GM18526 (cell line): ENCODE data around the gene ITGB6.

Experiments used
- POLR2A ChIP-seq: IDR thresholded peaks from 3 replicates; pipeline ENCODE4 v1.6.1; 2011; ENCODE audit not compliant: insufficient read length; ENCODE audit errors: extremely low read depth

The ITGB6 gene

DNA sequence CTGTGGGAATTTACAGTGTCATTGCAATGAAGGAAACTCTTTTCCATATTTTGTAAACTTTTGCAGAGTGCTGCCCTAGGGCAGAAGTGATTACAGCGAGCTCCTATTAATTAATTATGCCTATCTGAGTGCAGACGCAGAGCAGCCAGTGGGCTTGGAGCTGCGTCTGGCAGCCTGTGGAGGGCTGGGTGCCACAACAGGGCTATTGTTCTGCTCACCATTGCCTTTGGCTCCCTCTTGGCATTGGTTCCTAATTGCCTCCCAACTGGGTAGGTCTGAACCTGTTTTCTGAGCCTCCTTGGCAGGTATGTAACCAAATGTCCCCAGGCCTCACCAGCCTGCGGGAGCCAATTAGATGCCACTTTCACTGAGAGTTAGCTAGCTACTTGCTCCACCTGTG is 25.6 kb upstream of the ITGB6 start:
- TF ChIP-seq POLR2A: no peak

DNA sequence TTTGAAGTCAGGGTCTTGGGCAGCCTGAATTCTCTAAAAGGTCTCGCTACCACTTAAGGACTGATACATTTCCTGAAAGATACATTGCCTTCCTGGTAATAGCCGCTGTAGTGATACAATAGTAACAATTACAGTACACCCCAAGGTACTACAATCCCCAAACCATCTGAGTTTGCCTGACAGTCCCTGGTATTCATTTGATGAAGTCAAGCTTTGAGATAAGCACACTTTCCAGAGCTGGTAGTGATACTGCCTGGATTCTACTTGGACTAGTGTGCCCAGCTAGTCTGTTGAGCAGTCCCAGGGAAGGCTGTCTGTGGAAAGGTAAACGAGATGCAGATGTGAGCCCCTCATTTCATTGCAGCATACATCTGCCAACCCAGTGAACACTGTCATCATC is 24.4 kb upstream of the ITGB6 start:
- TF ChIP-seq POLR2A: no peak

DNA sequence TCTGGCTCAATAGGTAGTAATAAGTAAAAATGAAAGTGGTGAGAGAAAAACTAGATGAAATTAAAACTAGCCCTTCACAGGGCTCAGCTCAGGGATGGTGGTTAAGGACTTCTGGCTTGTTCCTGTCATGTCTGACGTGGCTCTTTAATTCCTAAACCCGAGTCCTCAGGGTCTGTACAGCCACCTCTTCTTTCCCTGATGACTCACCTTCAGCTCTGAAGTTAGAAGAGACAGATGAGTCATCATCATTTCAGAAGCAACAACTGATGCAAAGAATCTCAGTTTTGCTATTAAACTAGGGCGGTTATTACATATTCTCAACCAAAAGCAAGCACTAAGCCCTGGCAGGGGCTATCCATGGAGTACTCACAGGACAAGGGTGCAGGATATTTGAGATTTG is 24.0 kb upstream of the ITGB6 start:
- no peak for TF ChIP-seq POLR2A

DNA sequence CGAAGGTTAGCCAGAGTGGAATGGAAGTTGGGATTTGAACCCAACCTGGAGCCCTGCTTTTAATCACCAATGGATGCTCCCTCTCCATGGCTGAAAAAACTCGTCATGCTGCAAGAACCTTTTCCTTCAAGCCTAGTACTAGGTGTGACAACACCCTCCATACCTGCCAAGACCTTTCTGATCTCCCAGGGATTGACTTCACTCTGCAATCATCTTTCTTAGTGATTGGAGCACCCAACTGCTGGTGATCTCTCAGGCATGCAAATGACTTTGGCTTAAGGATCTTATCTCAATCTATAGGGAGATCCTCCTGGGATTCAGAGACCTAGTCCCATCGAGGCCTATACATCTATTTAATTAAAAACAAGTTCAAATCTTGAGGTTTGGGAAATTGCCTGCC is 23.5 kb upstream of the ITGB6 start:
- TF ChIP-seq POLR2A: no peak

DNA sequence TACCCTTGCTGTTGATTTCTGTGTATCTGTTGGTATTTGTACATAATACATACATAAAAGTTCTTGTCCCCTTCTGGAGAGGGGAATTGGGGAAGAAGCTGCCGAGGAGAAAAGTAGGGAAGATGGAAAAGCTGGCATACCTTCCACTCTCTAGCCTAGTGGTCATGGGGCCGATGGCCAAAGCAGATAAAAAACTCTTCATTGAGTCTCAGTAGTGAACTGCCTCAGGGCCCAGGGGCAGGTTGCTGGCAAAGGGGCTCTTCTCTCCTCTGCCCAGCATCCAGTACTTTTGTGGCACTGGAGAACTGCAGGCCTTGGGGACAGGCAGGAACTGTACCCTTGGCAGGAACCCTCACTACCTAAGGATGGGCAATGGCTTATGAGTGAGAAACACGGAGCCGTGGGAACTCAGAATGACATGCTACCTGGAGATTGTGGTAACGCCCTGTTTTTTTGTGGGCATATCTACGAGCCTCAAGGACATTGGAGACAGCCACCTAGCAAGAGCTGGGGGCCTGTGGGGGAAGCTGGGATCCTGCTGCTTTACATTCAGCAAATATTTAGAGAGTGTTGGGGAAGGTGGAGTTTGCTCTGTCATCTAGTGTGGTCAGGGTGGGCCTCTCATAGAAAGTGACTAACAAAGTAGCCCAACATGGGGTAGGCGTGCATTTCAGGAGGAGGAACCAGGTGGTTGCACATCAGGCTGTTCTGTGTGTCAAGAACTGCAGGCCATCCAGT is 22.6 kb upstream of the ITGB6 start:
- no peak for TF ChIP-seq POLR2A

DNA sequence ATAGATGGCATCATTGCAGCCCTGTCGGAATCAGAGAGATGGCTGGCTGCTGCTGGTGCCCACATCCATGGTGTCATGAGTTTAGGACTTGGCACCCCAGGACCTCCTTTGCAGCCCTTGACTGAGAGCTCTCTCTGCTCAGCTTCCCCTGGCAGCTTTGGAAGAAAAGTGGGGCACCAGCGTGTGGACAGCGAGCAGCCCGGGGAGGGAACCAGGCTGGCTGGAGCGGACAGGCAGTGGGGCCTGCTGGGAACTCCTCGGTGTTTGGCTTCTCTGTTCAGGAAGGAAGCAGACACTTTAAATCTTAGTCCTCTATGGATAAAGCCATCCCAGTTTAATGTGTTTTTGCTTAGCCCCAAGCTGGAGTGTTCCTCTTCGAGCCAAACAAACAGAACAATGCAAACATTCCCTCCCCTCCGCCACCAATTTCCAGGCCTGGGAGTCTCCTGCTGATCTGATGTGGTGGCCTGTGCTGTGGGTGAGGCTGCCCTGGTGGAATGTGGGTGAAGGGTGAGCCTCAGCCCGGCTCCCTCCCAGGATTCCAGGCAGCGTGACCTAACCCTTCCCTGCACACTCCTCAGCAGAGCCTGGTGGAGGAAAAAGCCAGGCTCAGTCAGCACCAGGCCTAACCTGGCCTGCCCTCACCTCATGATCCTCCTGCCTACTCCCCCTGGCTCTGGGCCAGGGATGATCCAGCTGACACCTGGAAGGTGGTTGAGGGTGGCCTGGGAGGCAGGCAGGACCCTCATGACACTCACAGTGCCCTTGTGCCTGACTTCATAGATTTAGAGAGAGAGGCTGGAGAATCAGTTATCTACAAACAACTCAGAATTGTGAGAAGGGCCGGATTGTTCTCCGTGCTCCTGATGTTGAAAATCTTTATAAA is 21.6 kb upstream of the ITGB6 start:
- no peak for TF ChIP-seq POLR2A

DNA sequence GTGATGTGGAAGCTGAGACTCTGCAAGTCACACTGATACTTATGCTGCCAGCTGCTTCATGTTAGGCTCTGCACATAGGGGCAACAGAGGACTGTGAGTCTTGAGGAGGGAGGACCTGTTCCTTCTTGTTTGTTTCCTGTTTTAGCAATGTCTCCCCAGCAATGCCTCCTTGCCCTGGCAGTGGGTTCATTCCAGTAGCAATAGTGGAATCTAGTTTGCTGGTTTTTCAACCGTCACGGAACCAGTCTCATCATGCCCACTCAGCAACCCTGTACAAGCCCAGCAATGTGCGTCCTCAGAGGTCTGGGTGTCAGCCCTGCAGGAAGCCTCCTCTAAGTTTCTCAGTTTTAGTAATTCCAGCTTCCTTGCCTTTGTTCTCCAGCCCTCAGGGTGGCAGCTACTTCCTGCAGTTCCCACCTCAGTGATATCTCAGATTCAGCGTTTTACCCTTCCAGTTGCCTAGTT is 20.5 kb upstream of the ITGB6 start:
- TF ChIP-seq POLR2A: no peak

DNA sequence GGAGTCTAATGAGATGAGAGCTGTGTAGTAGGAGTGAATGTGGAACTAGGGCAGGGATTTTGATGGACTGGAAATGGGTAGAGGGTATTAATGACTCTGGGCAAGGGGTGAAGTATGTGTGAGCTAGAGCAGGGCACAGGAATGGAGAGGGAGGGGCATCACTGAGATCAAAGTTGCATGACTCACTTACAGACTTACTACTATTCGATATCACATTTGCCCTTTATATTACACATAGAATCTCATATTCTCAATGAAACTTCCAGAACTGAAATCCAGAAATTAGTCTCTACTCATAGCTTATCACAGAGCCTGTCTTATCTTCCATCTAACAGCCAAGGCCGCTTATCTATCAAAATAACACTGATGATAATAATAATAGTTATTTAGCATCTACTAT is 20.0 kb upstream of the ITGB6 start:
- no peak for TF ChIP-seq POLR2A

DNA sequence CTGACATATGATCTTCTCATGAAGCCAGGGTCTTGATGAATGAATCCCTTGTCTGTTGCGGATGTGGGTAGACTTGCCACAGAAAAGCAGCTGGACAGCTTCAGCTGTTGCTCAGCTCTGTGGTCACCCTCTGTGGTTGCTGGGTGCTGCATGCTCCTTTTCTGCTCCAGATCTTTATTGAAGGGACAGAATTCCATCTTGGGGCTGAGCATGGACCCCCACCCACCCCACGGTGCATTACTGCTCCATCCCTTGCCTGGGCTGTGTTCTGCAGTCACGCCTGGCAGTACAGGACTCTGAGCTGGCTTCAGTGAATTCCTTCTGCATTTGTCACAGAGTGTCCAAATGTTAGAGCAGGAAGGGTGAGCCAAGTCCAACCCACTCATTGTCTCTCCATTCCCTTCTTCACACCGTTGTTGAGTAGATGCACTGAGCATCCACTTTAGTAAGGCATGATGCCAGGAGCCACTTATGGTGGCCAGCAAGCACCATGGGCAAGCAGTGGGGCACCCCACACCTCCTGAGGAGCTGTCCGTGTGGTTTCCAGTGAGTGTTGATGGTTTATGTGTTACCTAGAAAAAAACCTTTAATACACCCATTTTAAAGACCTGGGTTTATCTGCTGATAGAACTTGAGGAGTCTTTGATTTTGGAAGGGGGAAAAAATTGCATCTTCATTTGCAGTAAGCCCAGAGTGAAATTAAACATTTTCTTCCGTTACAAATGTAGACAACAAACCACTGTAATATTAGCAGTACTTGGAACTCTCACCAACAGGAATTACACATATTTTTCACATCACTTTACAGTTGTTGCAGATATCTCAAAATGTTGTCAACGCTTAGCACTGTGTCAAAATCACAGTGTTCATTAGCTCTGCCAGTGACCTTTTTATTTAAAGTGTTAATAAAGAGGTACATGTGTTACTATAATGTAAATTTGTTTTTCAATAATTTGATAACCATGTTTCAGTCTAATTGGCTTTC is 14.7 kb upstream of the ITGB6 start:
- no peak for TF ChIP-seq POLR2A

DNA sequence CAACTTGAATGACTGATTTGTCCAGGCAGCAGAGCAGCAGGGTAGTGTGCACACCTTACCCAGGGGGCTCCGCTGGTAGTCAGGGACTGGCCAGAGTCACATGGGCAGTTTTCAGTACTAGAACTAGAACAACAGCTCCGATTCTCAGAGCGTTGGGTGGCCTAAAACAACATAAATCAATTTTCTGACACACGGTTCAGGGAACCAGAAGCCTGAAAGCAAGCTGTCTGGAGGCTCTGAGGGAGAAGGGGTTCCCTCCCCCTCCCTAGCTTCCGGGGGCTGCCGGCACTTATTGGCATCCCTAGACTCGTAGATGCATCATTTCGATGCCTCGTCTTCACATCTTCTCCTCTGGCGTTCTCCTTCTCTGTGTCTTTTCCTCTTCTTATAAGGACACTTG is 13.4 kb upstream of the ITGB6 start:
- TF ChIP-seq POLR2A: no peak

DNA sequence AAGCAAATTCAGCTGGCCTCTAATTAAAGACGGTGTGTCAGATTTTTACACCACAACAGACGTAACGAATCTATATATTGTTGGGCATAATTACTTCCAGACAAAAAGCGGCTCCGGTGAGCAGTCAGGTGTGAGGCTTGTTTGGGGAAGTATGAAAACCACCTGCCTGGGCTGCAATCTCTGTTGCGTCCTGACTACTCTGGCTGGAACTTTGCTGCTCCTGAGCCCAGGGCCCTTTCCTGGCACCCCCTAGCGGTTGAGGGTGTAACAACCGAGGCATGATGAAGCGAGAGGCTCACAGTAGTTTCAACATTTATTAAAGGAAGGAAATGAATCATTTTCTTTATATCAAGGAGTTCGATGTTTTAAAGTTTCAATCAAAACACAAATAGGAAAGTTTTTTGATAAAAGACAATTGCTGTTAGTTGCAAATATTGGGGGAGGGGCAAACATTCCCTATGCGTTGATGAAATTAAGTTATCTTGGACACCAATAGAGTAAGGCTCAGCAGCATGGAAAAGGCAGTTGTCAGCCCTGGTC is 10.6 kb upstream of the ITGB6 start:
- TF ChIP-seq POLR2A: no peak

DNA sequence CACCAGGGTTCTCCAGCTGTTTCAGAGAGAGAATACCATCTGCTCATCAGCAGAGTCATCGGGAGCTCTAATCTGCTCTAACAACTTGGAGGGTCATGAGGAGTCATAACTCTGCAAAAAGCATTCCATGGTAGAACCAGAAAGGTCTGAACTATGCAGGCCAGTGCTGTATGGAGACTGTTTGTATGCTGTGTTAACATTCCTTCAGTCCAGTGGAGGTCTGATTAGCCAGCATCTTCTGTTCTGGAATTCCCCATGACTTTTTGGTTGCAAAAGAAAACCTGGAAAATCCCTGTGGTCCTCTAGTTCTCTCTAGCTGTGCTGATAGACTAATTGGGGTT is 9.4 kb upstream of the ITGB6 start:
- no peak for TF ChIP-seq POLR2A

DNA sequence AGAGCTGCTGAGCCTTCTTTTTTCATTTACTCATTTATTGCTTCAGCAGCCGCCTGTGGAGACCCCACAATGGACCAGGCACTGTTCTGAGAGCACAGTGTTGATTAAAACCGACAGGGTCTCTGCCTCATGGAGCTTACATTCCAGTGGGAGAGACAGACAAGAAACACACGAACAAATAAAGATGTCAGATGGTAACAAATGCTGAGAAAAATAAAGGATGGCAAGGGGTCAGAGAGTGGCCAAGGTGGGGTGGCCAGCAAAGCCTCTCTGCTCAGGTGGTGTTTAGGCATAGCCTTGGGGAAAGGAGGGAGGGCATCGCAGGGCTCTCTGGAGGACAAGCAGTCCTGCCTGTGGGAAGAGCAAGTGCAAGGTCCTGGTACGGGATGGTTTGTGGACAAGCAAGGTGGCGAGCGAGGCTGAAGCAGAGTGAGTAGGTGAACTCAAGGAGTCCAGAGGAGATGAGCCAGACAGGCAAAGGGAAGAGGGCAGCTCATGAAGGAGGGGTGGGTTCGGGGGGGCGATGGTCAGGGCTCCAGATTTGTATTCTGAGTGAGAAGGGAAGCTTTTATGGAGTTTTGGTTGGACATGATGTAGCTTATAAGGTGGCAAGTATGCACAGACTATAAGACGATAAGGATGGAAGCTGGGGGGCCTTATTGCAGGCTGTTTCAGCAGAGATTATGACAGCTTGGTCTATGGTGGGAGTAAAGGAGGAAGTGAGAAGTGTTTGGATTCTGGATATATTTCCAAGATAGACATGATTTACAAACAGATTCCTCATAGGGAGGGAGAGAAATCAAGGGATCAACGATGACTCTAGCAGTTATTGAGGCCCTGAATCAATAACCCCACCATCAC is 8.8 kb upstream of the ITGB6 start:
- TF ChIP-seq POLR2A: no peak
